Midbrain (tissue), 1 donor: ENCODE data around the gene ARID1B.
A peak's percentile ranks its signal among the peaks of the same experiment; 100 is the strongest.

Source experiments
- DNase-seq: peaks from one replicate; lab custom pipeline; 2025; lab: John Stamatoyannopoulos, UW

The ARID1B gene

DNA sequence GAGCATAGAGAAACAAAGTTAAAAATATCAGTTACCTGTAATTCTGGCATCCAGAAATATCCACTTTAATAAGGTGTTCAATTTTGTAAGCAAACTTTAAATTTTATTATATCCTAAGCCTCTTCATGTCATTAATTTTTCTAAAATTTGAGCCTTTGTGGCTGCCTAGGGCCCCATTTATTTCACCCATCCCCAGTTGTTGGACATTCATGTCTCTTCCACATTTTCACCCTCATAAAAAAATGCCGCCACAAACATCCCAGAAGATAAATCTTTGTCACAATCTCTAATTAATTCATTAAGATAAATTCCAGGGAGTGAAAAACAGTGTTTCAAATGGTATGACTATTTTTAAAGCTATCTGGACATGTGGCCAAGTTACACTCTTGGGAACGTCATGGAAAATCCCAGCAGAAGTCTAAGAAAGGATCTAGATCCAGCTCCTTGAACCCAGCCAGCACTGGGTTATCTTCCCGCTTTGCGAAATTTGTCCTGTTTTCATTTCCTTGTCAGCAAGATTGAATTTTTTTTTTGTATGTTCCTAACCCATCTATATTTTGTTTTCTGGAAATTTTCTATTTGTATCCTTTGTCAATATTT, 448.9 kb downstream of the ARID1B start:
- no peak for DNase-seq

DNA sequence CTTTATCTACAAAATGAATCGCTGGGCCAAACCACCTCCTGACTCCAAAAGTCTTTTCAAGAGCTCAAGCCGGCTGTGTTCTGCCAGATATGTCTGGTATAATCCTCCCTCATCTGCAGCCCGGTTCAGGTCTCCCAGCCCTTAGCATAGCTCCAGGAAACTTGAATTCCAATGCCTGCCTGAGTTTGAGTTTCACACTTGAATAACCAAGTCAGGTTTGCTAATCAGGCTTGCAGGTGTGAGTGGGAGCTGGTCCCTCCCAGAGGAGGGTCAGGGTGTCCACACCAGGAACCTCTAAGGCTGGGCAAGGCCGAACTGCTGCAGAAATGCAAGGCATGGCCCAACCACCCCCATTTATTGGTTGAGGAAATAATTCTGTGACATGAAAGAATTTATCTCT, 449.6 kb downstream of the ARID1B start:
- DNase-seq: no peak

DNA sequence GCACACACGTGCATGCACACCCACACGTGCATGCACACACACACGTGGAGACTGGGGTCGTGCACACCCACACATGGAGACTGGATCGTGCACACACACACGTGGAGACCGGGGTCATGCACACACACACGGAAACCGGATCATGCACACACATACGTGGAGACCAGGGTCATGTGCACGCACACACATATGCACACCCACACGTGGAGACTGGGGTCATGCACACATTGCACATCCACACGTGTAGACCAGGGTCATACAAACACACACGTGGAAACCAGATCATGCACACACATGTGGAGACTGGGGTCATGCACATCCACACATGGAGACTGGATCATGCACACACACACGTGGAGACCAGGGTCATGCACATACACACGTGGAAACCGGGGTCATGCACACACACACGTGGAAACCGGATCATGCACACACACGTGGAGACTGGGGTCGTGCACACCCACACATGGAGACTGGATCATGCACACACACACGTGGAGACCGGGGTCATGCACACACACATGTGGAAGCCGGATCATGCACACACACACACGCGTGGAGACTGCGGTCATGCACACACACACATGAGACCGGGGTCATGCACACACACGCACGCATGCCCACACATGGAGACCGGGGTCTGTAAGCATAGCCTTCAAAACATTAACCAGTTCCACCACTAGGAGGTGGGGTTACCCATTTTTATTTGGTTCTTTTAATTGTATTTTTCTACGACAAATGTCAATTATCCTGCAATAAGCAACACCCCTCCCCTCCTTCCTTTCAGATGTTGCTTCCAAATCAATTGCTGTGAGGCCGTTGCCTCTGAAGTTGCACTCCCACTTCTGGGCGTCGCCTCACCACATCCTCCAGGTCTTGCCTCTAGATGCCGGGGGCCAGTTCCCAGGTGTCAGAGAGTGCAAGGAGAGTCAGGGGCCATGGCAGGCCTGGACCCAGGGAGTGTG, 450.3 kb downstream of the ARID1B start:
- no peak for DNase-seq

DNA sequence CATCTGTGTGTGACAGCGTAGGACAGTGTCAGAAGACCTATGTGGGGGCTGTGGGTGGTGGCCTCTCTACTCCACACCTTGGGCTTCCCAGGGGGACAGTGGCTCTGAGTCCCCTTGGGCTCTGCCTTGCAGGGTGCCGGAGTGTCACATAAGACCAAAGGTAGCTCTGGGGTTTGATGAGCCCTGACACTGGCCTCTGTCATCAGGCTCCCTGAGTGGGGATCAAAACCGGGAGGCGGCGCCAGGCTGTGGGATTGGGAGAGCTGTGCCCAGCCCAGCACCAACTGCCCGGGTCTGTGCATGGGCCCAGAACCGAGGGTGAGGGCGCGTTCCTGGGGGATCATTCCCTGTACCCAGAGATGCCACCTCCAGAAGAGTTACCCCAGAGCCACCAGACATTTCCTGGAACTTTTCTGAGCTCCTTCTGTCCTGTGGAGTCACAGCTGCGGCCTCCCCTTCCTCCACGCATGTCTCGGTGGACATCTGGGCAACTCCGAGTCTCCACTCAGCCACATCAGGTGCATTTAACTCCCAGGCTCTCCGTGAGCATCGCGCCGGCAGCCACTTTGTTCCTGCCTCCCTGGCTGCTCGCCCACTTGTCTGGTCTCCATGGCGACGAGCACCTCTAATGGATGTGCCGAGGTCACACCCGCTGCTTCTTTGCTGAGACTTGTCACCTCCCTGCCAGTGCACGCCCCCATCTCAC, 451.4 kb downstream of the ARID1B start:
- DNase-seq: no peak

DNA sequence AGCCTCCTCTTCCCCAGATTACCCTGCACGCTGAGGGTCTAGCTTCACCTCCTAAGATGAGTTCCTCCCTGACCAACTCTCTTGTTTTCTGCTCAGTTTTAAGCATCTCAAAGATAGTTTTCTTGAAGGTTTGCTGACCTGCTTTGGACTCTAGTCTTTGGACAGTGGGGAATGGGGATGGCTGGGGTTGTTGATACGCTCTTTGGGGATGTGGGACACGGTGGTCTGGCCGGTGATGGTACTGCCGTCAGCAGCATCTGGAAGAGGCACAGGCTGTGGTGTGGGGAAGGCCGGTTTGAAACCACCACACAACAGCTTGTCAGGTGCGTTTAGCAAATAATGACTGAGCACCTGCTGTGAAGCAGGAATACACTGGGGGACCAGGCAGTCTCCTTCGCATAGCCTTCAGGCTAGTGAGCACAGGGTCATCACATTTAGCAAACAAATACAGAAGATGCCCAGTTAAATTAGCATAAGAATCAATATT, 452.0 kb downstream of the ARID1B start:
- no peak for DNase-seq

DNA sequence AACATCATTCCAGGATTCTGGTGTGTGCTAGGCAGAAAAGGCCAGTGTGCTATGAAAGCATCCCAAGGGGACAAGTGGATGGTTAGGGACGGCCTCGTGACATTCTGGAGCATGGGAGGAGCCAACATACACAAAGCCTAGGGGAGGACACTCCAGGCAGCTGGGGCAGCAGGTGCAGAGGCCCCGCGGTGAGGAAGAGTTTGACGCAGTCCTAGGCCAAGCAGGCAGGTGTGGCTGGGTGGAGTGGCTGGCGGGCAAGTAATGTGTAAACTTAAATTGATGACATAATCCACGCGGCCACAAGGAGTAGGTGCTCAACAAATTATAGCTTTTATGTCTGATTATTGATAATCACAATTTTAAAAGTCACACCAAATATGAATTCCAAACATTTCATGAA, 452.5 kb downstream of the ARID1B start:
- no peak for DNase-seq

DNA sequence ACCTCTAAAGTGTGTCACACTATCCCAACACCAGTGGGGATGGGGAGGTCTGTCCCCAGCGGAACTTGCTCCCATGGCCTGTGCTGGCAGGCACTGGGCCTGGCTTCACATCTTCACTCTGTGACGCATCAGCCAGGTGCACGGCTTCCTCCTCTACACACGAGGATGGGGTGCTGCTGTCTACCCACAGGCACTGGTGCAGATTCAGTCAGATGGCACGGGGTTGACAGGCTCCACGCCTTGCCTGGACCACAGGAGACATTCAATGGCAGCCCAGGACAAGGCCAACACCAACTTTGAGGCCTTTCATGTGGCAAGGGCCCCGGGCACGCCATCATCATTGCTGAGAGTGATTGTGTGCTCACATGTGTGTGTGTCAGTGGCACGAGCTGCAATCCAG, 453.7 kb downstream of the ARID1B start:
- DNase-seq: no peak

DNA sequence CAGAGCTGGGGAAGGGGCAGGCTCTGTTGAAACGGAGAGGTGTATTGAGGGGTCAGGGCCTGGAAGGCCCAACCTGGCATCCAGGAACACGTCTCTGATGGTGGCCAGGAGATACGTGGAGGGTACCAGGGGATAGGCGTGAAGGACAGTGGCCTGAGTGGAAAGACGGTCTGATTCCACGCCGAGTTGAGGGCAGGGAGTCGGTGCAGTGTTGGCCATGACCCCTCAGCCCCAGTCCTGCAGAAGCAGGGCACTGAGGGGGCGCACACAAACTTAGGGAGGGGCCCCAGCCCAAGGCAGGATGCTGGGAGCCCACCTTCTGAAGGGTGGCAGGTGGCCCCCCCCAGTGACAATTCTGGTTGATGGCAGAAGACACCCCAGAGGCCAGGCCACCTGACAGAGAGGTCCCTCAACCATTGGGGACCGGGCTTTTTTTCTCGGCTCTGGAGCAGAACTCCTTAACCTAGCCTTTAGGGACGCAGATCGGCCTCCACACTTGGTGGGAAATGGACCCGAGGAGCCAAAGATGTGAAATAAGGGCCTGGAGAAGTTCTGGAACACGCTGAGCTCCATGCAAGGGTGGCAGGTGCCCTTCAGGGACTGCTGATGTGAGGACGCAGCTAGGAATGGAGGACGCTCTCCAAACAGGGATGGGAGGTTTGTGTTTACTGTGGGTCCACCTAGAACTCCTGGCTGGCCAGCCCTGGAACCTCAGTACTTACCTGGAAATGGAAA, 455.1 kb downstream of the ARID1B start:
- no peak for DNase-seq

DNA sequence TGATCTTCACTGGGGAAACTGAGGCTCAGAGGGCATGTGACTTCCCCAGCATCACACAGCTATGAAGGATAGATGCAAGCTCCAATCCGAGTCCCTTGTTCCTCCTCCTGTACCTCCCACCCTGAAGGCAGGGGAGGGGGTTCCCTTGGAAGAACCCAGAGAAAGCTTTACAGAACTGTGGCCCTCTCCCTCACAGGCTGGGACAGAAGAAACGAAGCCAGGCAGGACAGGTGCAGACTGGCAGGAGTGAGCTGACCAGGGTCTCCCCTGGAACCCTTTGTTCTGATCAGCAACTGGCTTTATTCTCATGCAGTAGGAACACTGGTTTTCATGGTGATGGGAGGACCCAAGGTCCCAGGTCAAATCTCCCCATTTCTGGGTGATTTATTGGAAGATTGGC, 456.0 kb downstream of the ARID1B start:
- no peak for DNase-seq

DNA sequence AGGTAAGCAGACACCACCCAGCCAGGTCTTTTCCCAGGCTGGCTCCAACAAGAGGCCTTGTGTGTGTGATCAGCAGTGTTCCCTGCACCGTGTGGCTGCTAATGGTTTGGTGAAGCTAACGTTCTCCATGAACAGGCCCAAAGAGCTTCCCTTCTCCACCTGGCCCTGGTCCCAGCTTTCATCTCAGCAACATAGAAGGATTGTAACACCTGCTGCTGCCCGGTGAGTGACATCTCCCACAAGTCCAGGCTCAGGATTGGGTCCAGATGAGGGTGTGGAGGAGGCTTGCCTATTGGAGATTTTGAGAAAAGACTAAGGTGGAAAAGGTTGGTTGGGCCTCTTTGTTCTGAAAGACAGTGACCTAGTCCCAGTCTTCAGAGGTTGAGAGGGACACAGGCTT, 456.5 kb downstream of the ARID1B start:
- DNase-seq: no peak

DNA sequence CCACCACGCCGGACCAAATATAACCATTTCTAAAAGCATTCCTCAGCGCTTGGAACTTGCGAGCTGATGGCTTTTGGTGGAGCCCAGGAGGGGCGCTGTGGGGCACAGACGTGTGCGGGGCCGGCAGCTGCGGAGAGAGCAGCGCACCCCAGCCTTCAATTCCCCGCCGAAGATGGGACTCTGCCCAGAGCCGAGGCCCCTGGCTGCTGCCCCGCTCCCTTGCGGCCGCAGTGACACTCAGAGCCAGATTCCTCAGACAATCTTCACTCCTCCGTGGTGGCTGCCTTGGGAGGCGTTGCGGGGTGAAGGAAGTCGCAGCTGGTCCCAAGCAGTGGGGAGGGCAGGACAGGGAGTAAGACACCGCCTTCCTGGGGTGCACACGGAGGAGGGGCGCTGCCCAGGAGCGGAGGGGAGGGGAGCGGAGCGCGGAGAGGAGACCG, 458.4 kb downstream of the ARID1B start:
- DNase-seq: peak; percentile 43

DNA sequence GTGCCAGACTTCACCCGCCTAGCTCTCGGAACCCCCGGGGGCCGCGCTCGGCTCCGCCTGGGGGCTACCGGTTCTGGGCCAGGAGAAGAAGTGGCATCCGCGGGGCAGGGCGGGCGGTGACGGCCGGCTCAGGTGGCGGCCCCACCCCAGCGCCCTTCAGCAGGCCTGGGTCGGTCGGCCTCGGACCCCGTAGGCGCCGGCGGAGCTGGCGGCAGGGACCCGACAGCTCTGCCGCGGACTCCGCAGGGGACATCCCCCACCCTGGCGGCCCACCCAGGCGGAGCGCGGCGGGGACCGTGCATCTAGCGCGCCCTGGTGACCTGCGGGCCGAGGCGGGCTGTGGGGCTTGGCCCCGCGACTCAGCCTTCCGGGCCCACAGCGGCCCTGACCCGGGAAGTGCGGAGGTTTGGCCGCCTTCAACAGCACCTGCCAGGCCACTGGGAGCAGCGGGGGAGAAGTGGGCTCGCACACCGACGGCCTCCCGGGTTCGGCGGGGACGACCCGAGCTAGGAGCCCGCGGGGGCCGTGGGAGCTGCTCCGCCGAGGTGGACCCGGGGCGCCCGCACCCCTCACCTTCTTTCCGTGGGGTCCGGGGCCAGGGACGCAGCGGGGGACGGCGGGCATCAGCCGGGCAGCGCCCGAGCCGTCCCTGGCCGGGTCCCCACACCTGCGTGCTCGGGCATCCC, 459.0 kb downstream of the ARID1B start:
- no peak for DNase-seq

DNA sequence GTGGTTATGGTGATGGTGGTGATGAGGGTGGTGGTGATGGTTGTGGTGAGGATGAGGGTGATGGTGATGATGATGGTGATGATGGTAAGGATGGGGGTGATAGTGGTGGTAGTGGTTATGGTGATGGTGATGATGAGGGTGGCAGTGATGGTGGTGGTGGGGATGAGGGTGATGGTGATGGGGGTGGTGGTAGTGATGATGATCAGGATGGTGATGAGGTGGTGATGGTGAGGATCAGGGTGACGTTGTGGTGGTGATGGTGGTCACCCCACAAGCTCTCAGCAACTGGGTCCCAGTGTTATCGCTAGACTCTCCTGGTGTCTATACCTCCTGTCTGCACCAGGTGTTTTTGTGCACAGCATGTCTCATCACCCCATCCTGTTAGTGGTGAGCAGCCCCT, 461.2 kb downstream of the ARID1B start:
- no peak for DNase-seq

DNA sequence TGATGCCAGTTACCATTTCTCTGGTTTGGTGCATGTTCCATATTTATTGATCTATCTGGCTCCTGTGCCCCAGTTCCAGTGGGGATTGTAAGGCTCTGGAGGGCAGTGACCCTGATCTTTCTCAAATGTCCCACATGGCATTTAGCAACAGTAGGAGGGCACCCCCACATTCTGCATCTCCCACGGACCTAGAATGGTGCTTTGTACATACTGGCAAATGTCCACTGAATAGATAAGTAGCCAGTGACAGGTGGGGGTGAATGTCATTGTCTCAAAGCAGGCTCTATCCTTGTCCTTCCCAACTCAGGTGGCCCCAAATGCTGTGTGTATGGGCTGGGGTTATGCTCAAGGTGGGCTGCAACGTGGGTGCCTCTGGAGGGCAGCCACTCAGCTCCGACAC, 462.0 kb downstream of the ARID1B start:
- DNase-seq: no peak

DNA sequence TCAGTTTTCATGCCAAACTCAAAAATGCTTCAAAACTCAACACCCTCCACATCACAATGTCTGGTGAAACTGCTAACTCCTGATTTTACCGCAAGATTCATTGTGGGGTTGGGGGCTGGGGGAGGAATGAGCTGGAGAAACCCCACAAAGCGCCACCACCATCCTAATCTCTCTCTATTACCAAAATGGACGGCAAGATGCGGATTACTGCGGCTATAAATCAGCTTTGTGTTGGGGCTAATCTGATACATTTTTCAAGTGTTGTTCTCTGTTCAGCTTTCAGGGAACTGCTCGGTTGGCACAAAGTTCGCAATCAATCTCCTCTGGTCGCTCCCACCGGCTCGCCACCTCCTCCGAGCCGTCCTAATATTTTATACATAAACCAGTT, 462.5 kb downstream of the ARID1B start:
- no peak for DNase-seq

DNA sequence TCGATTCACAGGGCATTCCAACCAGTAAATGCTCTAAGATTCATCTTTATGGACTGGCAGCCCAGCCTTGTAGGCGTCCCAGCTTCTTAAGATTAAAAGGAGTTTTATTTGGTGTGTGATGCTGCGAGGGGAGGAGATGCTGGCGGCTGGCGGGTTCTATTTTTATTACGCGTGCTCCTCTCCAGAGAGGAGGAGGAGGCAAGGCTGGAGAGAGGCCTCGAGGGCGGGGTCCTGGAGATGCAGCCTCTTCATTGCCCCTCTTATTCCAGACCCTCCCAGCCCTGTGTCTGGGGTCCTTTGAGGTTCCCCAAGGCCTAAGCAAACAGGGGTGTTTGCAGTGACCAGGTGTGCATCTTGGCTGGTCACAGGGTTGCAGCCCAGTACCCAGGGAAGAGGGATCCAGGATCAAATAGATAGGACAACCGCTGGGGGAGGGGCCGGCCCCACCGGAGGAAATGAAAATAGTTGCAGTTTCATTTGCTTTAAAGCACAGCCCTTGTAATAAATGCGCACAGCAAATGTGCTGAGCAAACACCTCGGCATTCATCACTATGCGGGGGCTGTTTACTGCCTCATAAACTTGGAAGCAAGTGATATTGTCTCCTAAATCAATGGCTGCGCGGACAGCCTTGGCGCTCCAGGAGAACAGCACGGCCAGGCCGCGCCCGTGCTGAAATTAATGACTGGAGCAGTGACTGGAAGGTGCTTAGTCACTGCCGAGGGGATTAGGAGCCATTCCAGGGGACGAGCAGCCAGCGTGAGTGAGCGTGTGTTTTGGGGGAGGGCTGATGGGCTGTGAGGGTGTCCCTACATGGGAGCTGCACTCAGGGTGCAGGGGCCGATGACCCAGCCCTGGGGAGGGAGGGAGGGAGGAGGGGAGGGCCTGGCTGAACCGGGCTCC, 463.1 kb downstream of the ARID1B start:
- DNase-seq: peak; percentile 13

DNA sequence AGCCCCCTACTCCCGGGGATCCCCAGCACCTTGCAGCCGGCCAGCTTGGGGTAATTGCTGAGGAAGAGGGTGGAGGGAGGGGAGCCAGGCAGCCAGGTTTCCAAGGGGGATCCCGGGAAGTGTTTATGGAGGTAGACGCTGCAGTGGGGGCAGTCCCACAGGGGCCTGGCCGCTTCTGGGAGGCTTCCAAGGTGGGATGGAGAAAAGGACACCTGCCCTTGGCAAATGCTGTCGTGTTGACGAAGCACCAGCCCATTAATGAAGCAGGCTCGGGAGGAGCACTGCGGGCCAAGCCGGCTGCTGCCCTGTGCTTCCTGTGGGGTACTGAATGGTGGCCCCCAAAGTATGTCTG, 463.8 kb downstream of the ARID1B start:
- DNase-seq: no peak

DNA sequence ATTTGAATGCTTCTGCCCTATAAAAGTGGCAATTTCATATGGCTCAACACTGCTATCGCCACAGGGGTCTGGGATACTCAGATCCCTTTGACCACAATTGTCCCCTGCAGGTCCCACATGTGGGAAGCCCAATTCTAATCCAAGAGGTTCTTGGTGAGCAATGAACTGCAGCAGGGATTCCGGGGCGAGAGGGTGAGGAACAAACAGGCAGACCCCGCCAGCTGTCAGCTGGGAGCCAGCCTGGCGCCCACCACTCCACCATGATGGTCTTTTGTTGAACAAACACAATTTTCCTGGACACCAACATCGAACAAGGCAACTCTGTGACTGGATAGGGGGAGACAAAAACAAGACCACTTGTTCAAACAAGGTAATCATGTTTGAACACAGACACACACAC, 465.6 kb downstream of the ARID1B start:
- DNase-seq: no peak

DNA sequence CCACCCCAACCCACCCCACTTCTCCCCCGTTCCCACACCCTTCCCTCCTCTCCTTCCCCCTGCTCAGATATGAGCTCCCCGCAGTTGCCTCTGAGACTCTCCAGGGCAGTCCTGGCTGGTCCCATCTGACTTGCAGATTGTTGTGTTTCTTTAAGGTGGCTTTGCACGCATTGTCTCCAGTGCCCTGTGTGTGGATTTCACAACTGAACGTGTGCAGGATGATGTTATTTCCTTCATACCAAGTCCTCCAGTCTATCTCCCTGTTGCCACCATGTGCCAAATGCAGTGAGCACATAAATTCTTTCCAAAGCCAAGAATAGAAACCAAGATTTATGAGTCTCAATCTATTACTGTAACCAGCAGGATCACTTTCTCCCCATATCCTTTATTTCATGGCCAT, 467.0 kb downstream of the ARID1B start:
- no peak for DNase-seq

DNA sequence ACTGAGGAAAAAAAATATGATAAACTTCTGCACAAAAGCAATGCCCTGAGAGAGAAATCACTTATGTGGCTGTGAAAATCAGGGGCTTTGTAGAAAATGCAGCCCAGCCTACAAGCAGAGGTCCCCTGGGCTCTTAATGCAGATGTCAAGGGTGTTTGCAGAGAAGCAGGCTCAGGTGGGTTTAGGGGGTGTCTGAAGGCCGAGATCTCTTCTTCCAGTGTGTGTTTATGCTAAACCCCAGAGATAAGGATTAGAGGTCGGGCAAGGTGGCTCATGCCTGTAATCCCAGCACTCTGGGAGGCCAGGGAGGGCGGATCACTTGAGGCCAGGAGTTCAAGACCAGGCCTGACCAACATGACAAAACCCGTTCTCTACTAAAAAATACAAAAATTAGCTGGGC, 467.6 kb downstream of the ARID1B start:
- no peak for DNase-seq
